RWPE2 (cell line): Measurements from ENCODE around the gene NRIP2.
A peak's percentile ranks its signal among the peaks of the same experiment; 100 is the strongest.

Experiments used
- ATAC-seq: fragments of 200-7000 bp; cut with Tn5 transposase; 3 replicates; pipeline ENCODE4 v1.9.1; 2021; ENCODE audit warnings: low read depth
- DNase-seq: peaks from one replicate; pipeline ENCODE4 v3.0.0-alpha.2; 2020; ENCODE audit warnings: low spot score
- H3K27ac ChIP-seq: fragments of 450-650 bp; 2 replicates; pipeline ENCODE4 v1.5.1; 2017; ENCODE audit warnings: mild to moderate bottlenecking; ENCODE audit not compliant: poor library complexity, severe bottlenecking
- H3K27me3 ChIP-seq: fragments of 250-450 bp; sonication (Bioruptor Pico); 2 replicates; pipeline ENCODE4 v1.5.1; 2021; ENCODE audit warnings: mild to moderate bottlenecking, moderate library complexity; ENCODE audit not compliant: insufficient read depth, poor library complexity, severe bottlenecking
- H3K36me3 ChIP-seq: fragments of 250-450 bp; sonication (Bioruptor Pico); 2 replicates; pipeline ENCODE4 v1.5.1; 2020; ENCODE audit warnings: low read depth, mild to moderate bottlenecking, moderate library complexity
- H3K4me1 ChIP-seq: fragments of 250-450 bp; sonication (Bioruptor Pico); 2 replicates; pipeline ENCODE4 v1.5.1; 2021; ENCODE audit warnings: mild to moderate bottlenecking, moderate library complexity; ENCODE audit not compliant: insufficient read depth, poor library complexity, severe bottlenecking
- H3K4me3 ChIP-seq: fragments of 250-450 bp; sonication (Bioruptor Pico); 2 replicates; pipeline ENCODE4 v1.5.1; 2021; ENCODE audit warnings: mild to moderate bottlenecking, moderate library complexity; ENCODE audit not compliant: severe bottlenecking
- H3K9me3 ChIP-seq: fragments of 250-450 bp; sonication (Bioruptor Pico); 2 replicates; pipeline ENCODE4 v1.5.1; 2021; ENCODE audit warnings: mild to moderate bottlenecking, moderate library complexity; ENCODE audit not compliant: severe bottlenecking
- CTCF ChIP-seq: fragments of 450-650 bp; IDR thresholded peaks from one replicate; pipeline ENCODE4 v1.5.1; 2017; ENCODE audit warnings: mild to moderate bottlenecking, moderate library complexity; ENCODE audit not compliant: poor library complexity, severe bottlenecking

NRIP2 gene

GRCh38 chr12:2858944-2859421 lies 24.1 kb upstream of the NRIP2 start:
- no peaks in the 10 kb centered on the region for H3K4me1 ChIP-seq
- H3K36me3 ChIP-seq, result peaks cover 60% of the 10 kb centered on the region
- TF ChIP-seq CTCF, result no peak
- H3K27me3 ChIP-seq, result no peaks in the 10 kb centered on the region
- no peak for DNase-seq
- no peak overlapping the region for H3K4me3 ChIP-seq
- no peaks in the 10 kb centered on the region for H3K9me3 ChIP-seq
- ATAC-seq, result no peak
- H3K27ac ChIP-seq, result no peak overlapping the region

- no peaks in the 10 kb centered on the region for H3K4me1 ChIP-seq
- H3K4me3 ChIP-seq, result no peak overlapping the region
- no peak for TF ChIP-seq CTCF
- H3K27me3 ChIP-seq, result no peaks in the 10 kb centered on the region
- H3K27ac ChIP-seq, result no peak overlapping the region
- H3K36me3 ChIP-seq, result peaks cover 54% of the 10 kb centered on the region
- DNase-seq (no peak), ATAC-seq (peak; percentile 5; the same call in 1 of the 3 replicates)
- no peaks in the 10 kb centered on the region for H3K9me3 ChIP-seq
Observed at GRCh38 chr12:2858334-2858733, 23.5 kb upstream of the NRIP2 start.

- ATAC-seq (no peak), DNase-seq (no peak)
- Histone ChIP-seq H3K4me3 (no peak overlapping the region), H3K36me3 (peaks cover 46% of the 10 kb centered on the region), H3K4me1 (no peaks in the 10 kb centered on the region), H3K27me3 (no peaks in the 10 kb centered on the region), H3K9me3 (no peaks in the 10 kb centered on the region), H3K27ac (no peak overlapping the region)
- TF ChIP-seq CTCF, result no peak
Observed at GRCh38 chr12:2857576-2857975, 22.7 kb upstream of the NRIP2 start.

- peaks cover 41% of the 10 kb centered on the region for H3K36me3 ChIP-seq
- H3K27ac ChIP-seq, result no peak within 1 kb of the TSS
- ATAC-seq (peak; percentile 10; the same call in 1 of the 3 replicates), DNase-seq (no peak)
- no peaks in the 10 kb centered on the region for H3K27me3 ChIP-seq
- H3K4me1 ChIP-seq, result no peaks in the 10 kb centered on the region
- no peak for TF ChIP-seq CTCF
- H3K4me3 ChIP-seq, result no peak within 1 kb of the TSS
- H3K9me3 ChIP-seq, result no peaks in the 10 kb centered on the region
Observed at GRCh38 chr12:2857021-2857431, 22.2 kb upstream of the NRIP2 start, which contains the start of gene TEX52. Gene TEX52, minus strand, starts transcription at chr12:2857039. Its CDS starts 13 bp downstream, at chr12:2857026.

- no peak for TF ChIP-seq CTCF
- Histone ChIP-seq H3K27ac (no peak overlapping the region), H3K27me3 (no peaks in the 10 kb centered on the region), H3K9me3 (no peaks in the 10 kb centered on the region), H3K36me3 (peaks cover 31% of the 10 kb centered on the region), H3K4me3 (no peak overlapping the region), H3K4me1 (no peaks in the 10 kb centered on the region)
- DNase-seq (no peak), ATAC-seq (0 out of 3 replicates have a peak, but pooled peaks have one; percentile 22)
Observed at GRCh38 chr12:2856051-2856450, 21.2 kb upstream of the NRIP2 start.
